OCI-LY1 (cell line): ENCODE measurements around the gene SLC28A3.

Experiments used
- H2AFZ ChIP-seq: fragments of 200-600 bp; sonication (generic), shearing (Covaris generic); 2 replicates; pipeline ENCODE4 v1.6.0; 2014; ENCODE audit warnings: antibody characterized with exemption, mild to moderate bottlenecking, low read length
- H3F3A ChIP-seq: fragments of 200-600 bp; sonication (generic), shearing (Covaris generic); 2 replicates; pipeline ENCODE4 v1.6.0; 2014; ENCODE audit warnings: mild to moderate bottlenecking, antibody characterized with exemption, low read length, moderate library complexity; ENCODE audit not compliant: insufficient read depth
- H3K27ac ChIP-seq: fragments of 200-600 bp; sonication (generic); 2 replicates; pipeline ENCODE4 v1.5.1; 2014; ENCODE audit warnings: low read length, mixed run types, mild to moderate bottlenecking, low read depth; ENCODE audit not compliant: poor library complexity, severe bottlenecking
- H3K27me3 ChIP-seq: fragments of 200-600 bp; sonication (generic); 2 replicates; pipeline ENCODE4 v1.6.0; 2014; ENCODE audit warnings: antibody characterized with exemption, mild to moderate bottlenecking, low read length, moderate library complexity; ENCODE audit not compliant: insufficient read depth
- H3K36me3 ChIP-seq: fragments of 200-600 bp; sonication (generic); 2 replicates; pipeline ENCODE4 v1.6.1; 2014; ENCODE audit warnings: mild to moderate bottlenecking, antibody characterized with exemption, low read length, moderate library complexity, mixed read lengths; ENCODE audit not compliant: insufficient read depth
- H3K4me1 ChIP-seq: fragments of 200-600 bp; sonication (generic); 2 replicates; pipeline ENCODE4 v1.5.1; 2014; ENCODE audit warnings: mild to moderate bottlenecking, low read length, moderate library complexity; ENCODE audit not compliant: insufficient read depth, severe bottlenecking
- H3K4me2 ChIP-seq: fragments of 200-600 bp; sonication (generic), shearing (Covaris generic); 2 replicates; pipeline ENCODE4 v1.6.1; 2014; ENCODE audit warnings: low read length
- H3K4me3 ChIP-seq: fragments of 200-600 bp; sonication (generic); 2 replicates; pipeline ENCODE4 v1.5.1; 2014; ENCODE audit warnings: low read length, low read depth, mild to moderate bottlenecking, mixed read lengths; ENCODE audit not compliant: poor library complexity, severe bottlenecking
- H3K79me2 ChIP-seq: fragments of 200-600 bp; shearing (Covaris generic); 2 replicates; pipeline ENCODE4 v1.6.1; 2016; ENCODE audit warnings: mixed run types, low read length, mixed read lengths; ENCODE audit not compliant: insufficient read depth
- H3K9ac ChIP-seq: fragments of 200-600 bp; sonication (generic), shearing (Covaris generic); 2 replicates; pipeline ENCODE4 v1.6.1; 2014; ENCODE audit warnings: mild to moderate bottlenecking, low read length, mixed read lengths
- H3K9me2 ChIP-seq: fragments of 200-600 bp; sonication (generic), shearing (Covaris generic); 2 replicates; pipeline ENCODE4 v1.6.1; 2014; ENCODE audit warnings: low read depth, mild to moderate bottlenecking, low read length, mixed read lengths
- H3K9me3 ChIP-seq: fragments of 200-600 bp; shearing (Covaris generic); 2 replicates; pipeline ENCODE4 v1.6.1; 2014; ENCODE audit warnings: low read length, mixed read lengths
- H4K20me1 ChIP-seq: fragments of 200-600 bp; sonication (generic), shearing (Covaris generic); 2 replicates; pipeline ENCODE4 v1.6.0; 2016; ENCODE audit warnings: mild to moderate bottlenecking, low read length; ENCODE audit not compliant: insufficient read depth
- CTCF ChIP-seq: fragments of 200-600 bp; sonication (generic), shearing (Covaris generic); IDR thresholded peaks from 2 replicates; pipeline ENCODE4 v1.5.1; 2017; ENCODE audit warnings: mild to moderate bottlenecking, antibody characterized with exemption, low read length, moderate library complexity, mixed read lengths
- EZH2 ChIP-seq: fragments of 200-600 bp; sonication (generic), shearing (Covaris generic); IDR thresholded peaks from 2 replicates; pipeline ENCODE4 v1.8.0; 2017; ENCODE audit warnings: borderline replicate concordance, mixed run types, mild to moderate bottlenecking, antibody characterized with exemption, low read length, moderate library complexity, mixed read lengths

Gene SLC28A3

GRCh38 chr9:84264307-84265029 is 76.1 kb downstream of the SLC28A3 start:
- no peak overlapping the region for H3K9ac ChIP-seq
- H2AFZ ChIP-seq: no peak overlapping the region
- no peaks in the 10 kb centered on the region for H3K9me2 ChIP-seq
- no peak overlapping the region for H3K4me2 ChIP-seq
- no peak overlapping the region for H3K27ac ChIP-seq
- H3F3A ChIP-seq: no peaks in the 10 kb centered on the region
- no peaks in the 10 kb centered on the region for H3K36me3 ChIP-seq
- no peak for TF ChIP-seq EZH2
- no peak for TF ChIP-seq CTCF
- H3K4me3 ChIP-seq: no peak overlapping the region
- peaks cover 3% of the 10 kb centered on the region for H3K4me1 ChIP-seq
- H4K20me1 ChIP-seq: no peaks in the 10 kb centered on the region
- H3K27me3 ChIP-seq: no peaks in the 10 kb centered on the region
- H3K9me3 ChIP-seq: no peaks in the 10 kb centered on the region
- H3K79me2 ChIP-seq: no peaks in the 10 kb centered on the region

- TF ChIP-seq EZH2 (no peak), CTCF (peak; percentile 87)
- no peaks in the 10 kb centered on the region for H3K9me3 ChIP-seq
- H2AFZ ChIP-seq: no peak overlapping the region
- H4K20me1 ChIP-seq: no peaks in the 10 kb centered on the region
- no peak overlapping the region for H3K4me3 ChIP-seq
- no peaks in the 10 kb centered on the region for H3K27me3 ChIP-seq
- peaks cover 3% of the 10 kb centered on the region for H3K4me1 ChIP-seq
- peak overlapping the region; percentile 49; the same call in 1 of the 2 replicates for H3K4me2 ChIP-seq
- no peak overlapping the region for H3K27ac ChIP-seq
- no peaks in the 10 kb centered on the region for H3K9me2 ChIP-seq
- no peaks in the 10 kb centered on the region for H3K79me2 ChIP-seq
- no peak overlapping the region for H3K9ac ChIP-seq
- H3F3A ChIP-seq: no peaks in the 10 kb centered on the region
- no peaks in the 10 kb centered on the region for H3K36me3 ChIP-seq
These were observed 79.3 kb downstream of the SLC28A3 start for GRCh38 chr9:84261070-84261746.

DNA sequence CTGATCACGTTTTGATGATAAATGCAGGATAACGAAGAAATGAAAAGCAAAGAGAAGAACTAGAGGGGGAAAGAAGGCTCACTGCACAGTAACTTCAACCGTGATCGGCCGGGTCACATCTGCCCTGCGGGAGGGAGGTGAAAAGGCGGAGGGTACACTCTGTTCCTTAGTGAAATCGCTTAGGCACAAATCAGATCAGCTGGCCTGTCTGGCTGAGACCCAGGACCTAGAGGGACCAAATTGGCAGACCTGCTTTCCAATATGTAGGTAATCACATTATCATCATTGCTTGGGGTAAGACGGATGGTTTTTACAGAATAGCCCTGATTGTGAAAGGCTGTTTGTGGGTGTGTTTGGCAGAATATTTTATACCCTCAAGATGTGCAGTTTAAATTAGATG is 82.2 kb downstream of the SLC28A3 start:
- no peak for TF ChIP-seq CTCF
- TF ChIP-seq EZH2: no peak
- Histone ChIP-seq H3F3A (no peaks in the 10 kb centered on the region), H3K4me3 (no peak overlapping the region), H4K20me1 (no peaks in the 10 kb centered on the region), H3K36me3 (no peaks in the 10 kb centered on the region), H3K27me3 (0 out of 2 replicates have a peak, but pooled peaks cover 2% of the 10 kb centered on the region), H3K4me1 (peaks cover 3% of the 10 kb centered on the region), H3K4me2 (no peak overlapping the region), H3K79me2 (no peaks in the 10 kb centered on the region), H3K9me2 (no peaks in the 10 kb centered on the region), H3K27ac (no peak overlapping the region), H2AFZ (no peak overlapping the region), H3K9me3 (no peaks in the 10 kb centered on the region), H3K9ac (no peak overlapping the region)
